Endothelial cell of umbilical vein (primary cell): Measurements from ENCODE around the gene CPEB2.

Experiments used
- EZH2 ChIP-seq: IDR thresholded peaks from 2 replicates; pipeline ENCODE4 v1.6.1; 2012; ENCODE audit warnings: borderline replicate concordance, low read depth, mild to moderate bottlenecking, moderate library complexity, low read length, inconsistent platforms; ENCODE audit not compliant: severe bottlenecking
- FOS ChIP-seq: IDR thresholded peaks from 2 replicates; pipeline ENCODE4 v1.6.1; 2011; ENCODE audit warnings: mild to moderate bottlenecking, low read length, moderate library complexity, borderline replicate concordance; ENCODE audit not compliant: insufficient read depth
- GATA2 ChIP-seq: IDR thresholded peaks from 2 replicates; pipeline ENCODE4 v1.7.0; 2011; ENCODE audit warnings: low read depth, mild to moderate bottlenecking, moderate library complexity, mixed read lengths, low read length; ENCODE audit not compliant: insufficient read length, insufficient read depth
- POLR2A ChIP-seq: IDR thresholded peaks from 2 replicates; pipeline ENCODE4 v1.6.1; 2012; ENCODE audit warnings: low read depth, mild to moderate bottlenecking, control low read depth, low read length
- TF ChIP-seq, protein P1 (sequence below): IDR thresholded peaks from 2 replicates; pipeline ENCODE4 v1.6.1; 2011; ENCODE audit not compliant: insufficient read depth, insufficient read length
- TF ChIP-seq, protein P2 (sequence below), 2 donors: IDR thresholded peaks; 1 replicate in 1 of 2; 2 replicates in 1 of 2; pipeline ENCODE4 v1.5.1; 2011; ENCODE audit warnings: low read length in 2 of 2, mild to moderate bottlenecking in 2 of 2, moderate library complexity in 2 of 2, control low read depth in 1 of 2, inconsistent platforms in 1 of 2, low read depth in 1 of 2; ENCODE audit not compliant: insufficient read depth in 1 of 2; ENCODE audit errors: extremely low read depth in 1 of 2

DNA sequence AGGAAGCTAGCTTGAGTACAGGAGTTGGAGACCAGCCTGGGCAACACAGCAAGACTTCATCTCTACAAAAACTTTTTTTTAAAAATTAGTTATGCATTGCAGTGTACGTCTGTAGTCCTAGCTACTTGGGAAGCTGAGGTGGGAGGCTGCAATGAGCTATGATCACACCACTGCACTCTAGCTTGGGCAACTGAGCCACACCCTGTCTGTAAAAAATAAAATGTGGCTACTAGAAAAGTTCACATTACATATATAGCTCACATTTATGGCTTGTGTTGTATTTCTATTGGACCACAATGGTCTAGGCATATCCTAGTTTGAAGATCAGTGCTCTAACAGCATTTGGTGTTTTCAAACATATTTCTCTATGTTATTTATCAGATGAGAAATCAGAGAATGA is 11.8 kb upstream of the CPEB2 start:
- TF ChIP-seq, protein P1, sequence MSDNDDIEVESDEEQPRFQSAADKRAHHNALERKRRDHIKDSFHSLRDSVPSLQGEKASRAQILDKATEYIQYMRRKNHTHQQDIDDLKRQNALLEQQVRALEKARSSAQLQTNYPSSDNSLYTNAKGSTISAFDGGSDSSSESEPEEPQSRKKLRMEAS, result no peak
- TF ChIP-seq POLR2A (no peak), EZH2 (no peak), GATA2 (no peak), FOS (no peak)
- TF ChIP-seq, protein P2, sequence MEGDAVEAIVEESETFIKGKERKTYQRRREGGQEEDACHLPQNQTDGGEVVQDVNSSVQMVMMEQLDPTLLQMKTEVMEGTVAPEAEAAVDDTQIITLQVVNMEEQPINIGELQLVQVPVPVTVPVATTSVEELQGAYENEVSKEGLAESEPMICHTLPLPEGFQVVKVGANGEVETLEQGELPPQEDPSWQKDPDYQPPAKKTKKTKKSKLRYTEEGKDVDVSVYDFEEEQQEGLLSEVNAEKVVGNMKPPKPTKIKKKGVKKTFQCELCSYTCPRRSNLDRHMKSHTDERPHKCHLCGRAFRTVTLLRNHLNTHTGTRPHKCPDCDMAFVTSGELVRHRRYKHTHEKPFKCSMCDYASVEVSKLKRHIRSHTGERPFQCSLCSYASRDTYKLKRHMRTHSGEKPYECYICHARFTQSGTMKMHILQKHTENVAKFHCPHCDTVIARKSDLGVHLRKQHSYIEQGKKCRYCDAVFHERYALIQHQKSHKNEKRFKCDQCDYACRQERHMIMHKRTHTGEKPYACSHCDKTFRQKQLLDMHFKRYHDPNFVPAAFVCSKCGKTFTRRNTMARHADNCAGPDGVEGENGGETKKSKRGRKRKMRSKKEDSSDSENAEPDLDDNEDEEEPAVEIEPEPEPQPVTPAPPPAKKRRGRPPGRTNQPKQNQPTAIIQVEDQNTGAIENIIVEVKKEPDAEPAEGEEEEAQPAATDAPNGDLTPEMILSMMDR (IDR thresholded peaks at IDR 0.05; ENCODE audit: extremely low read depth in 1 of 2, insufficient read depth in 1 of 2, low read depth in 1 of 2, low read length in 2 of 2), result no peak
